NOMO-1 (cell line): ENCODE data around the gene IREB2.
A peak's percentile ranks its signal among the peaks of the same experiment; 100 is the strongest.
"Not testable (repeated sequence)": the region's sequence is repeated elsewhere in the genome, so short reads cannot be mapped to it uniquely, and the experiment has no call there.

Source experiments
- DNase-seq, 2 experiments: peaks; one replicate each; lab custom pipeline; 2025; ENCODE audit not compliant: unreplicated experiment in 2 of 2; lab: John Stamatoyannopoulos, UW

The IREB2 gene

DNA sequence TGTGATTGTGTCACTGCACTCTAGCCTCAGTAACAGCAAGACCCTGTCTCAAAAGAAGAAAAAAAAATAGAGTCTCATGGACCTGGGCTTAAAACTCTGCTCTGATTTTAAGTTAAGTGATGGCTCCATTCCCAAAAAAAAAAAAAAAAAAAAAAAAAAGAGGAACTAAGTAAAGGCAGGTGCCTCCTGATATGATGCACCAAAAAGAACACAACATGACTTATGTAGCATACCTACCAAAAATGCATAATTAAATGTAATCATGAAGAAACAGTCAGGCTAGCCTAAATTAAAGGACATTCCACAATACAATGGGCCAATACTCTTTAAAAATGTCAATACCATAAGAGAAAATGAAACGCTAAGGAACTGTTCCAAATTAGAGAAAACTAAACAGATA is 5.4 kb upstream of the IREB2 start:
- no peak for DNase-seq

DNA sequence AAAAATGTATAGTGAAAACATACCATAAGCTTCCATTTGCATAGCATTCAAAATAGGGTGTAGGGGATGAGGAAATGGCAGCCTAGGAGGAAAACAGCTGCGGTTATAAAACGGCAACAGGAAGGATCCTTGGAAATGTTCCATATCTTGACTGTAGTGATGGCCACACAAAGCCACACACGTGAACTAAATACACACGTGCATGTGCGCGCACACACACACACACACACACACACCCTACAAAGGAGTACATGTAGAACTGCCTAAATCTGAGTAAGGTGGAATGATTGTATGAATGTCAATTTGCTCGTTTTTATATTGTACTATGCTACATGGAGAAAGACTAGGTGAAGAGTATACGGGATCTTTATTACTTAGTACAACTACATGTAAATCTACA is 3.9 kb upstream of the IREB2 start:
- no peak for DNase-seq

DNA sequence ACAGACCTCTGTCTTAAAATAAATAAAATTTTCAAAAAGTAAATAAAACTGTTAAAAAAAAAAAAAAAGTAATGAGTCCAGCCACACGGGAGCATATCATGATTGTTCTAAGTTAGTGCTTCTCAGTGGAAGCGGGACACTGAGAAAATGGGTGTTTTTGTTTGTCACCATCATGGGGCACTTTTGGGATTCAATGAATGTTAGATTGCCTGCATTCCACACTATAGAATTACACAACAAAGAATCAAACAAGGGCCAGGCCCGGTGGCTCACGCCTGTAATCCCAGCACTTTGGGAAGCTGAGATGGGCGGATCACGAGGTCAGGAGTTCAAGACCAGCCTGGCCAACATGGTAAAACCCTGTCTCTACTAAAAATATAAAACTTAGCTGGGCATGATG is 3.3 kb upstream of the IREB2 start:
- DNase-seq: not testable (repeated sequence)

DNA sequence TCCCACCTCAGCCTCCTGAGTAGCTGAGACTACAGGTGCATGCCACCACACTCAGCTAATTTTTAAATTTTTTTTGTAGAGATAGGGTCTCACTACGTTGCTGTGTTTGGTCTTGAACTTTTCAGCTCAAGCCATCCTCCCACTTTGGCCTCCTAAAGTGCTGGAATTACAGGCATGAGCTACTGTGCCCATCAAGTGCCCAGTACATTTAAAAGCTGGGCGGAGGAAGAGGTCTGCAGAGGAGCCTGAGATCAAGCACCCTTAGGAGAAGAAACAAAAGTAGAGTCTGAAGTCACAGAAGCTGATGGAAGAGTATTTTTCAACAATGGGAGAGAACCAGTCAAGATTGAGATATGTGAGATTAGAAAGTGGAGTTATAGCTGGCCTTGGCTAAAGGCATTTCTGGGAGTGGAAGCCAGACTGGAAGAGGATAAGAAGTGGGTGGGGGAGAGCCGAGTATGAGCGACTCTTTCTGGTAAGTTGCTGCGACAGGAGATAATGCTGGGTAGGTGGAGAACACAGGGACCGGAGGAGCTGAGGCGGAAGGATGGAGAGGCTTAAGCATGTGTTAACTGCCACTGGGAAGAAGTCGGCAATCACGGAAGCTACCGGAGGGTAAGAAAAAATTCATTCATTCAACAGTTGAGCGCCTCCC is 782 bp upstream of the IREB2 start:
- DNase-seq: peak; percentile 53 to 55

DNA sequence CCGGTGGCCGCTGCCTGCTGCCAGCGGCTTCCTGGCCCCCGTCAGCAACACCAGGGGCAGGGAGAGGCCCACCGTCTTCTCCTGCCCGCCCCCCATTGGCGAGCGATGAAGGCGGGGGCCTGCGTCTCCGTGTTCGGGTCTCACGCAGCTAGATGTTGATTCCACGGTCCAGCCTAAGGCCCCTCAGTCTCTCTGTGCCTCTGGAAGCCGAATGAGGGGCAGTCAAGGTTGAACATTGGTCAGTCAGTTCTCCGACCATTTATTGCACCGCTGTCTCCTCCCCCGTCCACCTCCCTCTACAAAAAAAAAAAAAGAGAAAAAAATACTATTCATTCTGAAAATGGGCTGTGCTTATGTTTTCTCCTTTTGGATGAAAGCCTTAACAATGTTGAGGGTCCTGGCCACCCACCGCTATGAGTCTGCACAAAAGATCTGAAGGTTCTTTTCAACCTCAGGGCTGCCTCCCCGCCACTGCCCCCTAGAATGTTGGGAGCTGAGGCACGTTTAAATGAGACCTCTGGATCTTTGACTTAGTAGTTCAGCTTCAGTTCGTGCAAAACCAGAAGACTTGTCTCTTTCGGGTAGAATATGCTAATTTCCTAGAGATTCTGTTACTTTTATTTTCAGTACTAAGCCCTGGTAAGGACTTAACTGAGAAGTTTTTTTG is 736 bp downstream of the IREB2 start:
- DNase-seq: peak; percentile 26 to 28

DNA sequence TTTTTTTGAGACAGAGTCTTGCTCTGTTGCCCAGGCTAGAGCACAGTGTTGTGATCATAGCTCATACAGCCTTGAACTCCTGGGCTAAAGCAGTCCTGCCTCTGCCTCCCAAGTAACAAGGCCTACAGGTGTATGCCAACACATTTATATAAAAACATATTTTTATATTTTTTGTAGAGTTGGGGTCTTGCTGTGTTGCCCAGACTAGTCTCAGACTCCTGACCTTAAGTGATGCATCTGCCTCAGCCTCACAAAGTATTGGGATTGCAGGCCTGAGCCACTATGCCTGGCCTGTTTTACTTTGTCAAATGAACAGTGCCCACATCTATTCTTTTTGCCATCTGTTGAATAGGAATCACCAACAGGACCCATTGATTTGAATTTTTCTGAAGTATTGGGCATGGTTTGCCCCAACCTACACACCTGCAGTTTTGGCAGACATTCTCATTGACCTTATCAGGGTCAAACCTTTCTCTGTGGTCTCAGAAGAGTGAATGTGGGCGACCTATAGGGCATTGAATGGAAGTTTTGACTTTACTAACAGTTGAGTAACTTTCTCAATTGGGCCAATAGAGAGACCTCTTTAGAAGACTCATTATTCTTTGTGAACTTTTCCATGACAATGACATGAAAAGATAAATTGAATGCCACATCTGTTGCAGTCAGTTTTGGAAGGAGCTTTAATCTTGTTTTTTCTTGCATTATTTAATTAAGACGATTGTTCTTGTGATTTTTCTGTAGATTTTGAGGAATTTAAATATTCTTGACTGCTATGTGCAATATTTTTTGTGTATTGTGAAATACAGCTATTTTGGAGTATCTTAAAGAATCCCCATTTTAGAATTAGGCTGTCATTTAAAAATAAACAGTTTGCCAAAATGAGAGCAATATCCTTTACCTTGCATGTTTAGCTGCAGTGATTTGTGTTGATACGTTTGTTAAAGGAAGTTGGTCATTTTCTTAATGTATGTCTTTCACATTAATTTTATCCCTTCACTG is 2.7 kb downstream of the IREB2 start:
- no peak for DNase-seq

DNA sequence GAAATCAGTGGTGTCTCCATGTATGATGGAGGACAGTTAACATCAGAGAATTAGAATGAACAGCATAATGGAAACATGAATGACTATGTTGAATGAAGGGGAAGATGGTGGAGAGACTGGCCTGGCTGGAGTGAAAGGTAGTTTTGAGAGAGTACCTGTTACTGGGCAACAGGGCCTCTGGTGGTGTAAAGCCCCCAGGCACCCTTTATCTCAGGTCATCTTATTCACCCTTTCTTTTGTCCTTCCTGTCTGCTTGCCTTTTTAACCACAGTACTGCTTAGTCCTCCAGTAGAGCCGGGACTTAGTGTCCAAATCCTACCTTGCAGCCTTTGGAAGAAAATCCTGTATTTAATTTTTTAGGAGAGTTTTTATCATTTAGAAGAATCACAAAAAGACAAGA is 6.2 kb downstream of the IREB2 start:
- DNase-seq: no peak

DNA sequence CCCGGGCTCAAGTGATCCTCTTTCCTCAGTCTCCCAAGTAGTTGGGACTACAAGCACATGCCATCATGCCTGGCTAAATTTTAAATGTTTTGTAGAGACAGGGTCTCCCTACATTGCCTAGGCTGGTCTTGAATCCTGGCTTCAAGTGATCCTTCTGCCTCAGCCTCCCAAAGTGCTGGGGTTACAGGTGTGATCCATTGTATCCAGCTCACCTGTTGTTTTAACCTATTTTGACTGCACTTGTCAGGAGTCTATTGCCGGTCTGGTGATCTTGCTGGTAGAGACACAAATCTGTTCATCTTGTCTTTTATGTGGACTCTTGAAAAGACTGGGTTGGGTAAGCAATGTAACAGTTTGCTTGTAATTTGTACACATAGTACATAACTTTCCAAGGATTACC is 7.9 kb downstream of the IREB2 start:
- no peak for DNase-seq

DNA sequence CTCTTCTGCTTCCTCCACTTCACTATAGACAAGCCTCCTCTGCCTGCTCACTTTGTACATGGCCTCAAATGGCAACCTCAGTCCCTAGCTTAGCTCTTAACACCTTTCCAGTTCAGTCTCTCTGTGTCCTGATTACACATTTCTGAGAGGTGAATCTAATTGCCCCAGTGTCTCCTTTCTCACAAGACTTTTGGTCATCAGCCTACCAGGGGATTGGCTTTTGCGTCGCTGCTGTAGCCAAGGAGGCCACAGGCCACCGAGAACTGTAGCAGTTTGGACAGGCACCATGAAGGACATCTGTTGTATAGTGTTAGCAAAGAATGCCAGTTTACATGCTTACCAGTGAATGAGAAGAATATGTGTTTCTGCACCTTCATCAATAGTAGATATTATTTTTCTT is 8.5 kb downstream of the IREB2 start:
- DNase-seq: no peak

DNA sequence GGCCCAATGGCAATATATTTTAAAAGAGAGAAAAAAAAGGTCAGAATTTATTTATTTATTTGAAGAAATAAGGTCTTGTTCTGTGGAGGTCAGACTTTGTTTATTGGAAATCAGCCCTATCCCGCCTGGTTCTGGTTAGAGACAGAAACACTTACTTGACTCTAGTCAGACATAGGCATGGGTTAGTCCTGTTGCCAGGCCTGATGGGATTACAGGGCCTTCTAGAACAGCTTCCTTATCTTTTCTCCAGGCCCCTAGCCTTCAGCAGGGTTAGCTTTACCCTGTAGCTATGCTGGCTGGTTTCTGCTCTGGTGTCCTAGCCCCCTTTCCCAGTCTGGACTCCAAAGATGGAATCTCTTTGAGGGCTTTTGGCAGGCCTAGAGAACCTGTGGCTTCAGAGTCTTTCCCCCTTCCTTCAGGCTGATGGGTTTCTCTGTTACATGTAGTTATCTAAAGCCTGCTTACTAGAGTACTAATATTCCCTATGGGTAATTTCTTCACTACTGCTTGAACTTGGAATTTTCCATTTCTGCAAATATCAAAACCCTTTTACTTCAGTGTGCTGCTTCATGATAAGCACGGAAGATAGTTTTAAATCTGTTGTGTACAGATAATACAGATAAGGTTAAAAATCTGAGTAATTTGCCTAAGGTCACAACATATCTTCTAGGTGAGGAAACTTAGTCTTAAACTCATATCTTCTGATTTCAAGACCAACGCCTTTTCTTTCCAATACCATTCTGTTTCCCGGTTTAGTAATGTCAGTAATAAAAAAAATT is 10.6 kb downstream of the IREB2 start:
- no peak for DNase-seq

DNA sequence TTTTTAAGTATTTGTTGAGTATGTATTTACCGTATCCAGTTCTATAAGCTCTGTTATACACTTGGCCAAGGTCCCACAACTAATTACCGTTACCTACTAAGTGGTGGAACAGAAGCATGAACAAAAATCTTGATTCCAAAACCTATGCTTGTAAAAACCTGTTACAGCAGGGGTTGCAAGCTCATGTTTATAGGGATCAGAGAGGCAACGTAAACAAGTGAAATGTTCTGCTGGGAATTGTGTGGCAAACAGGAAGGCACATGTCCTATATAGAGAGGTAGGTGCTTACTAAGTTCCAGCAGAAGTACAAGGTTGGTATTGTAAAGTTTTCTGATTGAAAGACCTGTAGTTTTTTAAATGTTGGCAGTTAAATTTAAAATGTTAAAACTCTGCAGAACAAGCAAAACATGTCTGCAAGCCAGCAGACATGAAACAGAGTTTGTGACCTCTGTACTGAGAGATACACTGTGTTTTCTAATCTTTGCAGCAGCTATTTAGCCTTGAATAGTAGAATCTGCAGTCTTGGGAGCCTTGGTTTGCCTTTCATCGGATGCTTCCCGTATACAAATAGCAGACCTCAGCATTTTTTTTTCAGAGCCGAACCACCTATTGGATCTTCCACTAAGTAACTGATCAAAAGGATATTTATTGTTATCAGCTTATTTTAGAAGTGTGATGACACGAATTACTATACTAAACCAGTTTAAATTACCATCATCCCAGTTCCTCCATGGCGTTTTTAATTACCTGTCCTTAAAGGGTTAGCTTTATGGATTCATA is 11.4 kb downstream of the IREB2 start:
- DNase-seq: no peak

DNA sequence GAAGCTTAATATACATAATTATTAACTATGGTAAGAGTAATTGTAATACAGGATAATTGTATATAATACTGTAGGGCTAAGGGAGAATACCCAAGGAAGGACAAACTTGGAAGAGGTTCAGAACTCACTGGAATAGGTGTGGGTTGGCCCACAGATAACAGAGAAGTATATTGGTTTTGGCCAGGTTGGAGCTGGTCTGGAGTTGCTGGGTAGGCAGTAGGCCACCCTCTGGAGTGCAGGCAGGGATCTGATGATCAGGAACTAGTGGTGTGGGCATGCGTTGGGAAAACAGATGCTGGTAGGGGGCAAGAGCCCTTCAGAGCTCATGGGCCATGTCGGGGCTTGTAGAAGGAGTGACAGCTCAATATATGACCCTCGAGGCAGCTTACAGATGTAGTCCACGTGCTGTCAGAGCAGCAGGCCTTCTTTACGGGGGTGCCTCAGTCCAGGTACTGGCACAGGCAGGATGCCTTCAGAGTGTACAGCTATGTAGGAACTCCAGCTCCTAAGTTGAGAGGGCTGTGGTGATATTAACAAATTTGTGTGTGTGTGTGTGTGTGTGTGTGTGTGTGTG is 12.4 kb downstream of the IREB2 start:
- DNase-seq: no peak

DNA sequence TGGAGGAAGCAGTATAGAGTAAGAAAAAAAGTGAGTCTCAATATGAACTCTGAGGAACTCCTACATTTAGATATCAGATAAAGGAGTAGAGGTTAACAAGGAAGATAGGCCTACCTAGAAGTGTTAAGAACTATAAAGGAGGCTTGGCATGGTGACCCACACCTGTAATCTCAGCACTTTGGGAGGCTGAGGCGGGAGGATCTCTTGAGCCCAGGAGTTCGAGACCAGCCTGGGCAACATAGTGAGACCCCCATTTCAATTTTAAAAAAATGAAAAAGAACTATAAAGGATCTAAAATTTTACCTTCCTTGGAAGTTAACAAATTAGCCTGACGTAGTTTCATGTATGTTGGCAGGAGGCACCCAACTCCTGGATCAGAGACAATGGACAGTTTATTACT is 14.5 kb downstream of the IREB2 start:
- DNase-seq: no peak

DNA sequence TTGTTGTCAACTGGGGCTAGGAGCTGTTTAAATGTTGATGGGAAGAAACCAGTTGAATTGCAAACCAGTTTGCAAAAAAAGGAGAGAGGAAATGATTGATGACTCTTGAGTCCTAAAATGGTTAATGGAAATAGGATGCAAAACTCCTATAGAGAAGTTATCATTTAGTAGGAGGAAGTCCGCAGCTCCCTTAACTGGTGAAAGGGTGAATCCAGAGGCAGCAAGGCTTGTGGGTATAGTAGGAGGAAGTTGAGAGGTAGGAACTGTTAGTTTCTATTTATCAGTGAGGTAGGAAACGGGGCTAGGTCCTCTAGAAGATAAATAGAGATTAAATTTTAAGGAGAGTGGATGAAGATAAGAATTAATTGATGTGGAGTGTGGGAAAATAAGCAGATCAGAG is 15.4 kb downstream of the IREB2 start:
- peak; percentile 55 to 88 for DNase-seq

DNA sequence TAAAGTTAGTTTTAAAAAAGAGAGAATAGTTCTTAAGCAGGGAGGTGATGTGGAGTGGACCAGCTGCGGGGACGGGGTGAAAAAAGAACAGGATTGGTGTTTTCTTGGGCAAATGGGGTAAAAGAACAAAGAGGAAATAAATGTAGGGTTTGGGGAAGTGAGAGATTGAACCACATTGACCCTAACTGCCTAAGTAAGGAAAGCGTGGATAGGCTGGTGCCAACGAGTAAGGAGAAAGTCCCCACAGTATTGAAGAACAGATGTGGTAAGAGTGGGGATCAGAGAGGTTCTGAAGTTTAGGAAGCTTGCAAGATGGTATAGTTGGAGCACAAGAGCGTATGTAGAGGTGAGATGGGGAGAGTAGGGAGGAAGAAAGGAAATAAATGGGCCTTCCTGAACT is 17.0 kb downstream of the IREB2 start:
- DNase-seq: peak; percentile 77 to 92

DNA sequence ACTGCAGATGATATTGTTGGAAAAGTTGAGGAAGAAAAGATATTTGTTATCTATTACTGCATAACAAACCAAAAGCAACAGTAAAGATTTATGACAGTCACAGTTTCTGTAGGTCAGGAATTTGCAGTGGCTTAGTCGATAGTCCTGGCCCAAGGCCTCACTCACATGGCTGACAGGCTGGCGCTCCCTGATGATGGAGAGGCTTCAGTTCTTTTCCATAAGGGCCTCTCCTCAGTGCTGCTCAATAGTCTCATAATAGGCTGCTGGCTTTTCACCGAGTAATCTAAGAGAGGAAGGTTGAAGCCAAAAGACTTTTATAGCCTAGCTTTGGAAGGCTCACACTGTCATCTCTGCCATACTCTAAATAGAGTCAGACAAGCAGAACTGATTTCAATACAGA is 17.7 kb downstream of the IREB2 start:
- DNase-seq: no peak

DNA sequence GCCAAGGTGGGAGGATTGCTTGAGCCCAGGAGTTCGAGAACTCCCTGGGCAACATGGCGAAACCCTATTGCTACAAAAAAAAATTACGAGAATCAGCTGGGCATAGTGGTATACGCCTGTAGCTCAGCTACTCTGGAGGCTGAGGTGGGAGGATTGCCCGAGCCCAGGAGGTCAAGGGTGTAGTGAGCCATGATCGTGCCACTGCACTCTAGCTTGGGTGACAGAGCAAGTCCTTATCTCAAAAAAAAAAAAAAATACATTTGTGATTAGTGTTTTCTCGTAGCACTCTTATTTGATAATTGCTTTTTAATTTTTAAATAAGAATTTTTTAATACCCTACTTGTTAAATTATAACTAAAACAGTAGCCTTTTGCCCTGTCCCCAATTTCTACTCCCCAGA is 18.4 kb downstream of the IREB2 start:
- DNase-seq: no peak

DNA sequence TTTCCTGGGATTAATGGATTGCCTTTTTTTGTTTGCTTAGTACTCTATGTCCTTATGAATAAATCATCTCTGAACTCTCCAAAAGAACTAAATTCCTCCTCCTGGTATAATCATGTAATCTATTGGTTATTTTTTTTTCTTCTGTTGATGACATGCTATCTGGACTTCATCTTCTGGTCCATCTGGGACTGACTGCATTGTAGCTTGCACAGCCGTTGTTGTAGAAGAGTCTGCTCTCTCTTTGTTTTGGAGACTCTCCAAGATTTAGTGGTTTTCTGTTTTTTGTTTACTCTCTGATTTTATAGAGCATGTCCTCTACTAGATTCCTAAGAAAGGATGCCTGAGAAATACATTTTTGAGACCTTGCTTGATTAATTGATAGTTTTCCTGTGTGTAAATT is 19.1 kb downstream of the IREB2 start:
- no peak for DNase-seq

DNA sequence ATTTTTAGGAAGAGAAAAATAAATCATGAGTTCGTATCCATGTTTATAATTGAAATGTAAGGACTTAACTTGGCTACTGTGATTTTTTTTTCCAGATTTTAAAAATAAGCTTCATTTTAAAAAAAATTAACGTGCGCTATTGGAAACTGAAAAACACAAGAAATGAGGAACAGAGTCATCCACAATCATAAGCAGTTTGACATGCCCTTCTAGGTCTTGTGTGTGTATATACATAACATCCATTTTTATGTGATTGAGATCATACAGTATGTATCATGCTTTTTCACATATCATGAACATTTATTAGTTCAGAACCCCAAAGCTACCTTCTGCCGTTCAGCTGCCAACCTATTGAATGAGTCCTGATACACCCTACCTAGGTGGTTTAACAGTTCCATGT is 22.7 kb downstream of the IREB2 start:
- DNase-seq: no peak
